Upper lobe of left lung (tissue), 6 donors: ENCODE data around the gene SULT2A1. TPM values are rescaled to one million over a fixed set of nuclear protein-coding genes. Genes with fewer than 3 reads are reported as not detected.

Experiments
- ATAC-seq, 2 donors: fragments of 200-7000 bp; cut with Tn5 transposase; one replicate each; pipeline ENCODE4 v1.9.1; 2022; ENCODE audit warnings: mild to moderate bottlenecking in 2 of 2, moderate library complexity in 2 of 2; ENCODE audit not compliant: low FRiP score in 2 of 2
- DNase-seq, 2 donors: peaks; one replicate each; pipeline ENCODE4 v3.0.0-alpha.2; 2019 to 2020
- H3K27ac ChIP-seq, 4 donors: fragments of 200-600 bp; sonication (generic); one replicate each; pipeline ENCODE4 v1.5.1; 2016 to 2019
- H3K27me3 ChIP-seq, 4 donors: fragments of 200-600 bp; sonication (generic); one replicate each; pipeline ENCODE4 v1.5.1; 2017 to 2019
- H3K36me3 ChIP-seq, 4 donors: fragments of 200-600 bp; sonication (generic); one replicate each; pipeline ENCODE4 v1.5.1; 2016 to 2019
- H3K4me1 ChIP-seq, 4 donors: fragments of 200-600 bp; sonication (generic); one replicate each; pipeline ENCODE4 v1.5.1; 2018 to 2019
- H3K4me3 ChIP-seq, 4 donors: fragments of 200-600 bp; sonication (generic); one replicate each; pipeline ENCODE4 v1.5.1; 2017 to 2019; ENCODE audit warnings: mild to moderate bottlenecking in 2 of 4, moderate library complexity in 1 of 4
- H3K9me3 ChIP-seq, 4 donors: fragments of 200-600 bp; sonication (generic); one replicate each; pipeline ENCODE4 v1.5.1; 2018 to 2019
- CTCF ChIP-seq, 6 experiments: fragments of 450-650 bp in 4 of 6; fragments of 200-600 bp in 2 of 6; sonication (generic) in 2 of 6; IDR thresholded peaks; one replicate each; pipeline ENCODE4 v1.5.1; 2016 to 2019; ENCODE audit warnings: antibody characterized with exemption in 6 of 6
- EP300 ChIP-seq, 4 donors: sonication (generic); formaldehyde crosslinking; IDR thresholded peaks; one replicate each; pipeline ENCODE4 v1.5.1; 2017; ENCODE audit warnings: antibody characterized with exemption in 4 of 4, control low read depth in 2 of 4
- POLR2A ChIP-seq, 4 donors: fragments of 450-650 bp; IDR thresholded peaks; one replicate each; pipeline ENCODE4 v1.5.1; 2016 to 2017; ENCODE audit warnings: antibody characterized with exemption in 4 of 4, mild to moderate bottlenecking in 2 of 4
- POLR2AphosphoS5 ChIP-seq, 2 donors: sonication (generic); formaldehyde crosslinking; IDR thresholded peaks; one replicate each; pipeline ENCODE4 v1.5.1; 2017; ENCODE audit warnings: antibody characterized with exemption in 2 of 2
- WGBS, 2 donors: methylation state at CpG; one replicate each; pipeline ENCODE4 v1.1.5; 2017 to 2018; 5-methylcytosine and 5-hydroxymethylcytosine counted together
- total RNA-seq, 6 donors: library from RNA; depleted of rRNA in 4 of 6; stranded (reverse); fragments of >200 nt in 4 of 6; gene quantifications; one replicate each; pipeline versions ENCODE4 v1.1.0 to v1.2.1, GENCODE V29; 2016 to 2021
- donor health status: DM: no; HTN: no; CAD: no; lungs with moderate emphysema.
- donor health status: DM: no; HTN: yes; CAD: no; lungs with severe emphysema.

Gene SULT2A1
- total RNA-seq, 6 donors from 2014 or later: 0.20 to 0.31 TPM; not detected in 4

DNA sequence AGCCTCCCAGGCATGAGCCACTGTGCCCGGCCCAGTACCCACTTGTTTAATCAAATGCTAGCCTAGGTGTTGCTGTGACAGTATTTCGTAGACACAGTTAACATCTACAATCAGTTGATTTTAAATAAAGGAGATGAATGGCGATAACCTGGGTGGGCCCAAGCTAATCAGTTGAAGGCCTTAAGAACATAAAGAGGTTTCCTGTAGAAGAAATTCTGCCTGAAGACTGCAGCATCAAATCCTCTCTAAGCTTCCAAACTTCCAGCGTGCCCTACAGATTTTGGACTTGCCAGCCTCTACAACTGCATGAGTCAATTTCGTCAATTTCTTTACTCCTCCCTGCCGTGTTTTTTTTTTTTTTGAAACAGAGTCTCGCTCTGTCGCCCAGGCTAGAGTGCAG lies 13.2 kb upstream of the SULT2A1 start:
- Histone ChIP-seq H3K9me3 (peaks cover 0 to 10% (median 0%) of the 10 kb centered on the region in 4 donors), H3K27ac (no peak overlapping the region), H3K36me3 (no peaks in the 10 kb centered on the region), H3K4me3 (no peak overlapping the region), H3K4me1 (peaks cover 0 to 4% (median 0%) of the 10 kb centered on the region in 4 donors), H3K27me3 (no peaks in the 10 kb centered on the region)
- DNase-seq (no peak), ATAC-seq (no peak)
- WGBS, 2 donors: 95 to 98% methylated on average over 8 of the region's 8 CpGs
- TF ChIP-seq POLR2AphosphoS5 (IDR thresholded peaks at IDR 0.05) (no peak), EP300 (IDR thresholded peaks at IDR 0.05) (no peak), POLR2A (IDR thresholded peaks at IDR 0.05) (no peak), CTCF (IDR thresholded peaks at IDR 0.05) (no peak)

DNA sequence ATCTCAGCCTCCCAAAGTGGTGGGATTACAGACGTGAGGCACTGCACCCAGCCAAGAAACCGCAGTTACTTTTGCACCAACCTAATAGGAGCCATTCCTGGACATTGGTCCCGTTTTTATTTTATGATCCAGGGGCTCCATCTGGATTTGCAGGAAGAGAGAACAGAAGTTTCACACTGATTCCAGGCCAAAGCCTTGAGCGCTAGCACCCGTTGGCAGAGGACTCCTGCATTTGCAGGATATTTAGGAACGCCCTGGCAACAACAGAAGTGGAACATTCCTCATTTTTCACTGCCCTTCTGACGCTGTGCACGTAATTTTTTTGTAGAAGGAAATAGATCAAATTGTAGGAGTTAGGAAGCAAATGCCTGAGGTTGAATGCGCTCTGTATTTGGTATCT lies 11.7 kb upstream of the SULT2A1 start:
- H3K27me3 ChIP-seq: no peaks in the 10 kb centered on the region
- 68 to 70% methylated on average over 9 of the region's 9 CpGs for WGBS, 2 donors
- TF ChIP-seq POLR2A (IDR thresholded peaks at IDR 0.05) (no peak), POLR2AphosphoS5 (IDR thresholded peaks at IDR 0.05) (no peak), CTCF (IDR thresholded peaks at IDR 0.05) (no peak), EP300 (IDR thresholded peaks at IDR 0.05) (no peak)
- H3K27ac ChIP-seq: no peak overlapping the region
- DNase-seq (no peak), ATAC-seq (no peak)
- no peaks in the 10 kb centered on the region for H3K36me3 ChIP-seq
- peaks cover 0 to 10% (median 0%) of the 10 kb centered on the region in 4 donors for H3K9me3 ChIP-seq
- no peak overlapping the region for H3K4me3 ChIP-seq
- peaks cover 0 to 4% (median 0%) of the 10 kb centered on the region in 4 donors for H3K4me1 ChIP-seq

DNA sequence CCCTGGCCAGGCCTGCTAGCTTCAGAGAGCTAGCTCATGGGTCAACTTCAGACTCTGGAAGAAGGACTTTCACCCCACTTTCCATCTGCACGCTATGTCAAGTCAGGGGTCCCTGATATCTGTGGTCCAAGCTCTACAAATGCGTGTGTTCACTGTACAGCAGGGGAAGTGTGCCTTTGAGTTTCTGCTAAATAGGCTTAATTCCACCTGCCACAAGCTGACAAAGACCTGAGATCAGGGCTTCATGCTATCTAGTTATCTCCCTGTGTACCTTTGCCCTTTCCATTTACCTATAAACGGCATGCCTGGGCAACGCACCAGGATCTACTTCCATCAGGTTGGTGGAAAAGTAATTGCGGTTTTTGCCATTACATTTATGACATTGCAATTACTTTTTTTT lies 10.7 kb upstream of the SULT2A1 start:
- ATAC-seq (no peak), DNase-seq (no peak)
- H3K4me1 ChIP-seq: peaks cover 0 to 4% (median 0%) of the 10 kb centered on the region in 4 donors
- H3K4me3 ChIP-seq: no peak overlapping the region
- H3K27ac ChIP-seq: no peak overlapping the region
- TF ChIP-seq POLR2AphosphoS5 (IDR thresholded peaks at IDR 0.05) (no peak), POLR2A (IDR thresholded peaks at IDR 0.05) (no peak), CTCF (IDR thresholded peaks at IDR 0.05) (no peak), EP300 (IDR thresholded peaks at IDR 0.05) (no peak)
- 95 to 99% methylated on average over 5 of the region's 5 CpGs for WGBS, 2 donors
- no peaks in the 10 kb centered on the region for H3K36me3 ChIP-seq
- H3K27me3 ChIP-seq: no peaks in the 10 kb centered on the region
- peaks cover 0 to 10% (median 0%) of the 10 kb centered on the region in 4 donors for H3K9me3 ChIP-seq

DNA sequence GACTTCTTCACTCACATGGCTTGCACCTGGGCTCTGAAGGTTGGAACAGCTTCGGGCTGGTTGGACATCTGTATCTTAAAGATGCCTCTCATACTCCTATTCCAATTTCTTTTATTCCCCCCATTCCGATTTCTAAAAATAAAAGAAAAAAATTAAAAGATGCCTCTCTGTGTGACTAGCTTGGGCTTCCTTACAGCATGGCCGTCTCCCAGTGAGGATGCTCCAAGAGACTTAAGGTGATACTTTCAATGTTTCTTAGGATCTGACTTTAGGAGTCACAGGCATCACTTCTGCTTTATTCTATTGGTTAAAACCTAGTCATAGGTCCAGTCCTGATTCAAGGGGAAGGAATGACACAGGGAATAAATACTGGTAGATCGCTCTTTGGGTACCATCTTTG lies 9.9 kb upstream of the SULT2A1 start:
- DNase-seq (no peak), ATAC-seq (no peak)
- TF ChIP-seq POLR2AphosphoS5 (IDR thresholded peaks at IDR 0.05): no peak
- no peak for TF ChIP-seq EP300 (IDR thresholded peaks at IDR 0.05)
- TF ChIP-seq POLR2A (IDR thresholded peaks at IDR 0.05): no peak
- no peak for TF ChIP-seq CTCF (IDR thresholded peaks at IDR 0.05)
- Histone ChIP-seq H3K4me1 (peaks cover 0 to 4% (median 0%) of the 10 kb centered on the region in 4 donors), H3K27ac (no peak overlapping the region), H3K4me3 (no peak overlapping the region), H3K27me3 (no peaks in the 10 kb centered on the region), H3K9me3 (peaks cover 0 to 10% (median 0%) of the 10 kb centered on the region in 4 donors), H3K36me3 (no peaks in the 10 kb centered on the region)
- 74 to 96% methylated on average over 4 of the region's 4 CpGs for WGBS, 2 donors

DNA sequence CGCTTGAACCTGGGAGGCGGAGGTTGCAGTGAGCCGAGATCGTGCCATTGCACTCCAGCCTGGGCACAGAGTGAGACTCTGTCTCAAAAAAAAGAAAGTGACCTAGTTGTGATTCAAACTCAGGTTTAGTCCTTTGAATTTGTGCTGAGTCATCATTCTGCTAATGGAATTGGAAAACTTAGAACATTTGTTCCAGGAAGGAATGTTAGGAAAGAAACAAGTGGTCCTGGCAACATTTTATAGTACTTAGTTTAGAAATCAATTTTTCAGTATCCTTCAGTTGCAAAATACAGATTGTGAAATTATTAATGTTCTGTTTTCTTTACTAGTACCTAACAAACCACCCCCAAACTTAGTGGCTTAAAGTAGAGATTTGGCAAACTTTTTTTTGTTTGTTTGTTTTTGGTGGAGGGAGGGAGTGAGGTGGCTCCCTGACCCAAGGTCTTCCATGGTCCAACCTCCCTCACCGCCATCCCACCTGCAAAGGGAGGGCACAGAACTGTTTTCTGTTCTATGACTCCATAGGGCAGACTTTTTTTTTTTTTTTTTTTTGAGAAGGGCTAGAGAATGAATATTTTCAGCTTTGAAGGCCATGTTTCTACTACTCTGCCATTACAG lies 9.2 kb upstream of the SULT2A1 start:
- H3K27me3 ChIP-seq: no peaks in the 10 kb centered on the region
- peaks cover 0 to 4% (median 0%) of the 10 kb centered on the region in 4 donors for H3K4me1 ChIP-seq
- ATAC-seq (no peak), DNase-seq (no peak)
- no peaks in the 10 kb centered on the region for H3K36me3 ChIP-seq
- no peak overlapping the region for H3K4me3 ChIP-seq
- peaks cover 0 to 10% (median 0%) of the 10 kb centered on the region in 4 donors for H3K9me3 ChIP-seq
- peak overlapping the region in 1 of 4 donors; percentile 35 for H3K27ac ChIP-seq
- no peak for TF ChIP-seq POLR2AphosphoS5 (IDR thresholded peaks at IDR 0.05)
- TF ChIP-seq CTCF (IDR thresholded peaks at IDR 0.05): no peak
- TF ChIP-seq POLR2A (IDR thresholded peaks at IDR 0.05): no peak
- no peak for TF ChIP-seq EP300 (IDR thresholded peaks at IDR 0.05)
- whole genome bisulfite sequencing, 2 donors: 85 to 87% methylated on average over 5 of the region's 5 CpGs
